IMR-90 (cell line): Measurements from ENCODE around the gene ARHGAP11A.
"Not testable (repeated sequence)": the region's sequence is repeated elsewhere in the genome, so short reads cannot be mapped to it uniquely, and the experiment has no call there.

Source experiments
- CEBPB ChIP-seq: IDR thresholded peaks from 2 replicates; pipeline ENCODE4 v1.6.1; 2012; ENCODE audit warnings: low read depth, low read length, improper control_type of control experiment
- CHD1 ChIP-seq: IDR thresholded peaks from 2 replicates; pipeline ENCODE4 v1.6.1; 2012; ENCODE audit warnings: low read depth, low read length, improper control_type of control experiment
- FOS ChIP-seq: fragments of 150-350 bp; IDR thresholded peaks from 2 replicates; pipeline ENCODE4 v1.6.1; 2016; ENCODE audit warnings: low read depth, low read length
- MAFK ChIP-seq: IDR thresholded peaks from 2 replicates; pipeline ENCODE4 v1.6.1; 2012; ENCODE audit warnings: low read depth, low read length, improper control_type of control experiment
- MXI1 ChIP-seq: IDR thresholded peaks from 2 replicates; pipeline ENCODE4 v1.6.1; 2012; ENCODE audit warnings: low read depth, mild to moderate bottlenecking, low read length, moderate library complexity, borderline replicate concordance
- POLR2A ChIP-seq: IDR thresholded peaks from 2 replicates; pipeline ENCODE4 v1.6.1; 2012; ENCODE audit warnings: mild to moderate bottlenecking, low read depth, low read length
- RAD21 ChIP-seq: IDR thresholded peaks from 2 replicates; pipeline ENCODE4 v1.6.1; 2012; ENCODE audit warnings: low read length, improper control_type of control experiment
- SMC3 ChIP-seq: fragments of 150-350 bp; IDR thresholded peaks from 2 replicates; pipeline ENCODE4 v1.6.1; 2016; ENCODE audit warnings: low read depth, mild to moderate bottlenecking, antibody characterized with exemption, low read length, moderate library complexity
- TF ChIP-seq, protein P1 (sequence below): conservative IDR thresholded peaks from 2 replicates; pipeline ENCODE4 v1.5.1; 2012; ENCODE audit warnings: mild to moderate bottlenecking, low read depth, low read length, improper control_type of control experiment
- TF ChIP-seq, protein P2 (sequence below): fragments of 150-350 bp; IDR thresholded peaks from 2 replicates; pipeline ENCODE4 v1.6.1; 2017; ENCODE audit warnings: mild to moderate bottlenecking, antibody characterized with exemption, low read length, low read depth

- TF ChIP-seq, protein P1, sequence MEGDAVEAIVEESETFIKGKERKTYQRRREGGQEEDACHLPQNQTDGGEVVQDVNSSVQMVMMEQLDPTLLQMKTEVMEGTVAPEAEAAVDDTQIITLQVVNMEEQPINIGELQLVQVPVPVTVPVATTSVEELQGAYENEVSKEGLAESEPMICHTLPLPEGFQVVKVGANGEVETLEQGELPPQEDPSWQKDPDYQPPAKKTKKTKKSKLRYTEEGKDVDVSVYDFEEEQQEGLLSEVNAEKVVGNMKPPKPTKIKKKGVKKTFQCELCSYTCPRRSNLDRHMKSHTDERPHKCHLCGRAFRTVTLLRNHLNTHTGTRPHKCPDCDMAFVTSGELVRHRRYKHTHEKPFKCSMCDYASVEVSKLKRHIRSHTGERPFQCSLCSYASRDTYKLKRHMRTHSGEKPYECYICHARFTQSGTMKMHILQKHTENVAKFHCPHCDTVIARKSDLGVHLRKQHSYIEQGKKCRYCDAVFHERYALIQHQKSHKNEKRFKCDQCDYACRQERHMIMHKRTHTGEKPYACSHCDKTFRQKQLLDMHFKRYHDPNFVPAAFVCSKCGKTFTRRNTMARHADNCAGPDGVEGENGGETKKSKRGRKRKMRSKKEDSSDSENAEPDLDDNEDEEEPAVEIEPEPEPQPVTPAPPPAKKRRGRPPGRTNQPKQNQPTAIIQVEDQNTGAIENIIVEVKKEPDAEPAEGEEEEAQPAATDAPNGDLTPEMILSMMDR = not testable (repeated sequence)
- TF ChIP-seq POLR2A, SMC3, MXI1, FOS, CEBPB, MAFK, CHD1: not testable (repeated sequence)
- 0 out of 2 replicates have a peak, but pooled peaks have one; percentile 11 for TF ChIP-seq RAD21
- TF ChIP-seq, protein P2, sequence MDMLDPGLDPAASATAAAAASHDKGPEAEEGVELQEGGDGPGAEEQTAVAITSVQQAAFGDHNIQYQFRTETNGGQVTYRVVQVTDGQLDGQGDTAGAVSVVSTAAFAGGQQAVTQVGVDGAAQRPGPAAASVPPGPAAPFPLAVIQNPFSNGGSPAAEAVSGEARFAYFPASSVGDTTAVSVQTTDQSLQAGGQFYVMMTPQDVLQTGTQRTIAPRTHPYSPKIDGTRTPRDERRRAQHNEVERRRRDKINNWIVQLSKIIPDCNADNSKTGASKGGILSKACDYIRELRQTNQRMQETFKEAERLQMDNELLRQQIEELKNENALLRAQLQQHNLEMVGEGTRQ = not testable (repeated sequence)
Observed at GRCh38 chr15:32610719-32611118, 4.6 kb upstream of the ARHGAP11A start.
